GM12878 (cell line): ENCODE data around the gene SMIM31. TPM values are rescaled to one million over a fixed set of nuclear protein-coding genes. Genes with fewer than 3 reads are reported as not detected.
A peak's percentile ranks its signal among the peaks of the same experiment; 100 is the strongest.

Experiments
- ATAC-seq: fragments of 200-7000 bp; cut with Tn5 transposase; 3 replicates; pipeline ENCODE4 v1.9.1; 2020; ENCODE audit warnings: mild to moderate bottlenecking, moderate library complexity
- BruUV-seq: library from RNA; stranded (reverse); fragments of 400-500 nt; replicated peaks from 2 replicates; lab custom pipeline; 2021; lab: Mats Ljungman, UMichigan
- CTCF ChIA-PET: fragments of 300-600 bp; sonication (Branson Sonifier 250); formaldehyde crosslinking; extraction: SDS; loops from one replicate; lab custom pipeline; 2021; ENCODE audit warnings: inconsistent platforms; lab: Yijun Ruan, JAX
- POLR2A ChIA-PET: fragments of 350-600 bp; formaldehyde crosslinking; extraction: SDS; loops from one replicate; lab custom pipeline; 2021; ENCODE audit warnings: inconsistent platforms; lab: Charles Lee
- RAD21 ChIA-PET: fragments of 300-600 bp; sonication (Branson Sonifier 250); formaldehyde crosslinking; loops from one replicate; lab custom pipeline; 2023; ENCODE audit warnings: antibody characterized with exemption; ENCODE audit not compliant: unreplicated experiment; lab: Charles Lee
- SMC1A ChIA-PET: fragments of 300-600 bp; sonication (Branson Sonifier 250); formaldehyde crosslinking; loops from one replicate; lab custom pipeline; 2023; ENCODE audit not compliant: unreplicated experiment, uncharacterized antibody; lab: Charles Lee
- DNase-seq: peaks from one replicate; pipeline ENCODE4 v3.0.0-alpha.2; 2011; ENCODE audit warnings: low read depth, low spot score
- FAIRE-seq: peaks from 3 replicates; lab custom pipeline; 2011; peaks lifted over from hg19 to GRCh38; lab: Jason Lieb, UNC
- H2AFZ ChIP-seq: 2 replicates; pipeline ENCODE4 v1.6.0; 2011; ENCODE audit warnings: low read depth, low read length, control low read depth; ENCODE audit not compliant: control insufficient read depth
- H3K27ac ChIP-seq: 2 replicates; pipeline ENCODE4 v1.5.1; 2011; ENCODE audit warnings: control low read depth; ENCODE audit not compliant: control insufficient read depth, insufficient read depth
- H3K27me3 ChIP-seq, 2 experiments: replicated peaks in 1 of 2; 2 replicates each; pipeline versions ENCODE4 v1.6.0 to v1.6.1; 2011; ENCODE audit warnings: low read length in 1 of 2; ENCODE audit not compliant: control insufficient read depth in 2 of 2, insufficient read depth in 2 of 2
- H3K36me3 ChIP-seq, 2 experiments: 2 replicates each; pipeline ENCODE4 v1.5.1; 2011; ENCODE audit warnings: low read length in 1 of 2; ENCODE audit not compliant: control insufficient read depth in 2 of 2, insufficient read depth in 2 of 2
- H3K4me1 ChIP-seq: 2 replicates; pipeline ENCODE4 v1.6.1; 2011; ENCODE audit warnings: mild to moderate bottlenecking, low read length, moderate library complexity, mixed read lengths; ENCODE audit not compliant: control insufficient read depth, insufficient read depth
- H3K4me2 ChIP-seq: 2 replicates; pipeline ENCODE4 v1.6.0; 2011; ENCODE audit warnings: control low read depth; ENCODE audit not compliant: control insufficient read depth, insufficient read depth
- H3K4me3 ChIP-seq: fragments of 200-600 bp; sonication (generic); 2 replicates; pipeline ENCODE4 v1.5.1; 2016
- H3K79me2 ChIP-seq: 2 replicates; pipeline ENCODE4 v1.6.0; 2011; ENCODE audit warnings: low read length; ENCODE audit not compliant: control insufficient read depth, insufficient read depth
- H3K9ac ChIP-seq: 2 replicates; pipeline ENCODE4 v1.8.0; 2011; ENCODE audit warnings: low read length, control low read depth, mixed read lengths; ENCODE audit not compliant: control insufficient read depth, insufficient read depth
- H3K9me3 ChIP-seq: replicated peaks from 3 replicates; pipeline ENCODE4 v1.5.1; 2011; ENCODE audit warnings: mild to moderate bottlenecking, low read length; ENCODE audit not compliant: control insufficient read depth, insufficient read depth
- H4K20me1 ChIP-seq: 2 replicates; pipeline ENCODE4 v1.6.0; 2011; ENCODE audit not compliant: control insufficient read depth, insufficient read depth
- CEBPB ChIP-seq, 2 experiments: fragments of 150-350 bp in 1 of 2; IDR thresholded peaks; 2 replicates each; pipeline ENCODE4 v1.6.1; 2012 to 2014; ENCODE audit warnings: low read depth in 2 of 2, low read length in 2 of 2, borderline replicate concordance in 1 of 2, inconsistent platforms in 1 of 2
- HDGF ChIP-seq: fragments of 450-650 bp; IDR thresholded peaks from 2 replicates; pipeline ENCODE4 v1.6.1; 2016; ENCODE audit warnings: antibody characterized with exemption
- RAD21 ChIP-seq: IDR thresholded peaks from 2 replicates; pipeline ENCODE4 v1.6.1; 2011; ENCODE audit warnings: mild to moderate bottlenecking, low read depth, low read length, moderate library complexity; ENCODE audit not compliant: insufficient read depth
- SMAD1 ChIP-seq: fragments of 450-650 bp; IDR thresholded peaks from 2 replicates; pipeline ENCODE4 v1.6.1; 2018; ENCODE audit warnings: mild to moderate bottlenecking, low read depth; ENCODE audit not compliant: partially characterized antibody
- SP1 ChIP-seq: IDR thresholded peaks from one replicate; pipeline ENCODE4 v1.6.1; 2011; ENCODE audit warnings: low read depth, low read length
- SPI1 ChIP-seq: IDR thresholded peaks from 2 replicates; pipeline ENCODE4 v1.6.1; 2011; ENCODE audit warnings: low read depth, mild to moderate bottlenecking, low read length, moderate library complexity, borderline replicate concordance; ENCODE audit not compliant: insufficient read depth
- YY1 ChIP-seq: IDR thresholded peaks from 2 replicates; pipeline ENCODE4 v1.6.1; 2011; ENCODE audit warnings: low read depth, mild to moderate bottlenecking, low read length
- WGBS: methylation state at CpG from one replicate; pipeline ENCODE4 v1.1.6; 2016; ENCODE audit warnings: low lambda C conversion rate; ENCODE audit not compliant: insufficient replicate concordance, insufficient coverage; ENCODE audit errors: missing lambda C conversion rate; 5-methylcytosine and 5-hydroxymethylcytosine counted together
- in situ Hi-C: fragments of 300-500 bp; cut with MboI; formaldehyde crosslinking; loops from 9 replicates; pipeline ENCODE4 v1.14.3; 2018; ENCODE audit warnings: mixed read lengths
- intact Hi-C: fragments of 100-400 bp; cut with micrococcal nuclease; formaldehyde crosslinking; loops from one replicate; pipeline ENCODE4 v1.14.2; 2022; ENCODE audit not compliant: unreplicated experiment
- polyA plus RNA-seq, 11 experiments: library from polyadenylated mRNA; depleted of rRNA in 4 of 11; unstranded in 6 of 11; stranded (reverse) in 5 of 11; fragments of >200 nt; fragmentation: Nextera tagmentation in 4 of 11; fragmentation: Illumina TruSeq in 1 of 11; extraction: Ambion mirVana in 4 of 11; extraction: Trizol in 1 of 11; gene quantifications; 1 replicate in 1 of 11; 2 replicates in 10 of 11; pipeline versions ENCODE4 v1.2.1 to v1.2.3, GENCODE V29; 2011 to 2016; ENCODE audit warnings: inconsistent platforms in 2 of 11, missing spikeins in 2 of 11, low read depth in 1 of 11
- total RNA-seq, 4 experiments: library from RNA; depleted of rRNA in 3 of 4; stranded (reverse); fragments of >200 nt in 3 of 4; fragmentation: Illumina TruSeq in 1 of 4; extraction: Trizol in 1 of 4; gene quantifications; 2 replicates each; pipeline versions ENCODE4 v1.2.1 to v1.2.3, GENCODE V29; 2013 to 2021
- TF ChIP-seq, protein P1 (sequence below): fragments of 450-650 bp; IDR thresholded peaks from 2 replicates; pipeline ENCODE4 v1.6.1; 2016; ENCODE audit warnings: mild to moderate bottlenecking

Gene SMIM31
- total and polyA plus RNA-seq, 10 of the 15 experiments (the other 5 are each of a cell fraction or from before 2014, with no cell fraction given), result not detected

DNA sequence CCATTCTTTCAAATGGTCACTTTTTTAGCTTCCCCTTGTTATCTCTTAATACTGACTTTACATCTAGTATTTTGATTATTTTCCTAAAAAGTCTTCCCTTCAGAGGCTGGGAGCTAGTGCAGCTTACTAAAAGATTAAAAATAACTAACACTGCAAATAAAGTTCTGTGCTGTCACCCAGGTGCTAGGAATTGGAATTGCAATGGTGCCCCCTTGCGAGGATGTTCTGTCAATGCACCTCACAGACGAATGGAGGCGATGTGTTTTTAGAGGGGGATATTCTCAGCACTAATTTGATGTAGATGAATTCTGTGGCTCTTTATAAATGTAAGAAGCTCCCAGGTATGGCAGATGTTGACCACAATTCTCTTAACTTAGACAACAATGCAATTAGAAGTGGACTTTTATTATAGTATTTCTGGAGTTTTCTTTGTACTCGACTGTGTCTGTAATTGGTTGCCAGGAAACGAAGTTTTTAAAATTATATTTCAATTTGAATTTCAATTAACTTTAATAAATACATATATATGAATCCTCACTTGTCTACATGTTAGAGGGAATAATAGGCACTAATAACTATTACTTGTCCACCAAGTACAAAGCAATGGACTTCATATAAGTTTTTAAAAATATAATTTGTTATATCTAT, 22.0 kb upstream of the SMIM31 start (continued):
- no peak for TF ChIP-seq SP1
- peak; percentile 42; the same call in 1 of the 2 replicates for TF ChIP-seq YY1
- no peak for TF ChIP-seq CEBPB (IDR thresholded peaks at IDR 0.05; ENCODE audit: borderline replicate concordance in 1 of 2, low read depth in 2 of 2, low read length in 2 of 2)
- TF ChIP-seq, protein P1, sequence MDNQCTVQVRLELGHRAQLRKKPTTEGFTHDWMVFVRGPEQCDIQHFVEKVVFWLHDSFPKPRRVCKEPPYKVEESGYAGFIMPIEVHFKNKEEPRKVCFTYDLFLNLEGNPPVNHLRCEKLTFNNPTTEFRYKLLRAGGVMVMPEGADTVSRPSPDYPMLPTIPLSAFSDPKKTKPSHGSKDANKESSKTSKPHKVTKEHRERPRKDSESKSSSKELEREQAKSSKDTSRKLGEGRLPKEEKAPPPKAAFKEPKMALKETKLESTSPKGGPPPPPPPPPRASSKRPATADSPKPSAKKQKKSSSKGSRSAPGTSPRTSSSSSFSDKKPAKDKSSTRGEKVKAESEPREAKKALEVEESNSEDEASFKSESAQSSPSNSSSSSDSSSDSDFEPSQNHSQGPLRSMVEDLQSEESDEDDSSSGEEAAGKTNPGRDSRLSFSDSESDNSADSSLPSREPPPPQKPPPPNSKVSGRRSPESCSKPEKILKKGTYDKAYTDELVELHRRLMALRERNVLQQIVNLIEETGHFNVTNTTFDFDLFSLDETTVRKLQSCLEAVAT, result no peak
- peak; percentile 92 for TF ChIP-seq RAD21
- no peak for TF ChIP-seq HDGF

GRCh38 chr4:164734484-164734883, 19.4 kb upstream of the SMIM31 start:
- in situ Hi-C loops, result loop anchor here (10.0 to 25.0 kb wide), 2 partner anchors 972 to 1180 kb away; no protein-coding TSS in a partner anchor

More at GRCh38 chr4:164734484-164734883, 19.4 kb upstream of the SMIM31 start:
- H3K36me3 ChIP-seq, result no peaks in the 10 kb centered on the region
- no peak overlapping the region for H3K4me3 ChIP-seq
- no peak overlapping the region for H3K27ac ChIP-seq
- H3K4me2 ChIP-seq, result no peak overlapping the region
- CTCF ChIA-PET, result interaction anchor here (0.8 to 1.0 kb wide), 2 partner anchors 16 to 979 kb away, joined by 3 read pairs; no protein-coding TSS in a partner anchor
- no peaks in the 10 kb centered on the region for H3K79me2 ChIP-seq
- intact Hi-C loops, result loop anchor here (5.0 kb wide), 2 partner anchors 1182 to 1252 kb away; no protein-coding TSS in a partner anchor
- no TSS peak for BruUV-seq
- WGBS, result 44% methylated on average over 7 of the region's 7 CpGs
- POLR2A ChIA-PET, result no interaction called here
- ATAC-seq (peak; percentile 64), DNase-seq (no peak), FAIRE-seq (no peak)
- no peaks in the 10 kb centered on the region for H4K20me1 ChIP-seq
- H3K27me3 ChIP-seq, result no peaks in the 10 kb centered on the region; a peak in 1 of 4 replicates
- no peak overlapping the region for H3K9ac ChIP-seq
- SMC1A ChIA-PET, result interaction anchor here (0.6 to 1.1 kb wide), 2 partner anchors 1068 to 1184 kb away, joined by 3 read pairs; no protein-coding TSS in a partner anchor
- RAD21 ChIA-PET, result interaction anchor here (1.3 kb wide), 1 partner anchor 1184 kb away, joined by 5 read pairs; no protein-coding TSS in a partner anchor
- peak overlapping the region; percentile 5 for H2AFZ ChIP-seq
- no peak for TF ChIP-seq SMAD1
- TF ChIP-seq SPI1, result peak; percentile 70; the same call in 1 of the 2 replicates
- H3K4me1 ChIP-seq, result no peaks in the 10 kb centered on the region
- no peaks in the 10 kb centered on the region for H3K9me3 ChIP-seq
